ENCODE results near the gene IQCE.

DNA sequence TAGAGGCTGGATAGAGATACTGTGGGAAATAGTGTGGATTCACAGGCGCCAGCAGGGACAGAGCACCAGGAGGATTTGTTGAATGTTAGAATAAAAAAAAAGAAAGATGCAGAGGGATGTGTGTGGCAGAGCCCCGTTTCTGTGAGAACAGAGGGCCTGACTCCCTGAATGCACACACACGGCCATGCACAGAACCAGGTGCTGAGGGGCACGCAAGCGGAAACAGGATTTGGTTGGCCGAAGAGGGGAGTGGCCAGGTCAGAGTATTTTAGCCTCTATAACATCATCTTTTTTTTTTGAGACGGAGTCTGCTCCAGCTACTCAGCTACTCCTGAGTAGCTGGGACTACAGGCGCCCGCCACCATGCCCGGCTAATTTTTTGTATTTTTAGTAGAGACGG lies 21.9 kb downstream of the IQCE start:
- TF ChIP-seq CTCF (IDR thresholded peaks at IDR 0.05) (no peak), POLR2A (IDR thresholded peaks at IDR 0.05) (no peak)
